ENCODE data around the gene NAV2. TPM values are rescaled to one million over a fixed set of nuclear protein-coding genes. Genes with fewer than 3 reads are reported as not detected.

The NAV2 gene
- total RNA-seq, 1 experiment from 2014 or later = 22.7 TPM

DNA sequence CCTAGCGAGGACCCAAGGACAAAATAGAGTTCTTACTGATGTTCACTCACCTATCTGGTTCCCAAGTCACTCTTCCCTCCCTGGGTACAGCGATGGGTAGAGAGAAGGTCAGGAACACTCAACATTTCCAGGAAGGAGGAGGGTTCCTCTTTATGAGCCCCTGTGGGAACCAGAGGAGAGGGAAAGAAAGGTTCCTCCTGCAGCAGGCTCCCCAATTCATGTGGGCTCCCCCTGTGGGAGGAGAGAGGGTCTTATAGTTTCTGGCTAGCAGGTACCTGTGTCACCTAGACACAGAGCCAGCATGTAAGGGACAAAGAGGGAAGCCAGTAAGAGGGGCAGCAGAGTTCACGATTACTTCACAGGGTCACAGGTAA, 354.1 kb downstream of the NAV2 start:
- H3K9me3 ChIP-seq (ENCODE audit: control insufficient read depth, insufficient read depth, low read depth, low read length) = no peaks in the 10 kb centered on the region
- H3K27ac ChIP-seq (ENCODE audit: low read length) = no peak overlapping the region
- no peak overlapping the region for H3K4me3 ChIP-seq (ENCODE audit: low read depth in 2 of 2, low read length in 2 of 2)
- no TSS peak for BruUV-seq (replicated peaks)
- ChIA-PET POLR2A (no interaction called here), CTCF (no interaction called here)
- DNase-seq (ENCODE audit: low read depth, low spot score) = no peak
- in situ Hi-C loops (cut with HindIII; ENCODE audit: low pct_unique_long_range_greater_than_20kb, low sequenced_read_pairs) = no loop called here
- intact Hi-C loops (cut with micrococcal nuclease; ENCODE audit: unreplicated experiment) = no loop called here
- ATAC-seq = no peak
- TF ChIP-seq POLR2AphosphoS5 (IDR thresholded peaks at IDR 0.05; ENCODE audit: low read depth, low read length) = no peak
- TF ChIP-seq, protein P1, sequence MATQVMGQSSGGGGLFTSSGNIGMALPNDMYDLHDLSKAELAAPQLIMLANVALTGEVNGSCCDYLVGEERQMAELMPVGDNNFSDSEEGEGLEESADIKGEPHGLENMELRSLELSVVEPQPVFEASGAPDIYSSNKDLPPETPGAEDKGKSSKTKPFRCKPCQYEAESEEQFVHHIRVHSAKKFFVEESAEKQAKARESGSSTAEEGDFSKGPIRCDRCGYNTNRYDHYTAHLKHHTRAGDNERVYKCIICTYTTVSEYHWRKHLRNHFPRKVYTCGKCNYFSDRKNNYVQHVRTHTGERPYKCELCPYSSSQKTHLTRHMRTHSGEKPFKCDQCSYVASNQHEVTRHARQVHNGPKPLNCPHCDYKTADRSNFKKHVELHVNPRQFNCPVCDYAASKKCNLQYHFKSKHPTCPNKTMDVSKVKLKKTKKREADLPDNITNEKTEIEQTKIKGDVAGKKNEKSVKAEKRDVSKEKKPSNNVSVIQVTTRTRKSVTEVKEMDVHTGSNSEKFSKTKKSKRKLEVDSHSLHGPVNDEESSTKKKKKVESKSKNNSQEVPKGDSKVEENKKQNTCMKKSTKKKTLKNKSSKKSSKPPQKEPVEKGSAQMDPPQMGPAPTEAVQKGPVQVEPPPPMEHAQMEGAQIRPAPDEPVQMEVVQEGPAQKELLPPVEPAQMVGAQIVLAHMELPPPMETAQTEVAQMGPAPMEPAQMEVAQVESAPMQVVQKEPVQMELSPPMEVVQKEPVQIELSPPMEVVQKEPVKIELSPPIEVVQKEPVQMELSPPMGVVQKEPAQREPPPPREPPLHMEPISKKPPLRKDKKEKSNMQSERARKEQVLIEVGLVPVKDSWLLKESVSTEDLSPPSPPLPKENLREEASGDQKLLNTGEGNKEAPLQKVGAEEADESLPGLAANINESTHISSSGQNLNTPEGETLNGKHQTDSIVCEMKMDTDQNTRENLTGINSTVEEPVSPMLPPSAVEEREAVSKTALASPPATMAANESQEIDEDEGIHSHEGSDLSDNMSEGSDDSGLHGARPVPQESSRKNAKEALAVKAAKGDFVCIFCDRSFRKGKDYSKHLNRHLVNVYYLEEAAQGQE (IDR thresholded peaks at IDR 0.05; ENCODE audit: insufficient read depth in 1 of 2, low read depth in 2 of 2, low read length in 1 of 2) = no peak
- TF ChIP-seq TCF7L2 (IDR thresholded peaks at IDR 0.05; ENCODE audit: low read depth, low read length) = no peak
- TF ChIP-seq SIN3A (IDR thresholded peaks at IDR 0.05; ENCODE audit: borderline replicate concordance, insufficient read depth, low read depth, low read length) = no peak
- TF ChIP-seq, protein P2, sequence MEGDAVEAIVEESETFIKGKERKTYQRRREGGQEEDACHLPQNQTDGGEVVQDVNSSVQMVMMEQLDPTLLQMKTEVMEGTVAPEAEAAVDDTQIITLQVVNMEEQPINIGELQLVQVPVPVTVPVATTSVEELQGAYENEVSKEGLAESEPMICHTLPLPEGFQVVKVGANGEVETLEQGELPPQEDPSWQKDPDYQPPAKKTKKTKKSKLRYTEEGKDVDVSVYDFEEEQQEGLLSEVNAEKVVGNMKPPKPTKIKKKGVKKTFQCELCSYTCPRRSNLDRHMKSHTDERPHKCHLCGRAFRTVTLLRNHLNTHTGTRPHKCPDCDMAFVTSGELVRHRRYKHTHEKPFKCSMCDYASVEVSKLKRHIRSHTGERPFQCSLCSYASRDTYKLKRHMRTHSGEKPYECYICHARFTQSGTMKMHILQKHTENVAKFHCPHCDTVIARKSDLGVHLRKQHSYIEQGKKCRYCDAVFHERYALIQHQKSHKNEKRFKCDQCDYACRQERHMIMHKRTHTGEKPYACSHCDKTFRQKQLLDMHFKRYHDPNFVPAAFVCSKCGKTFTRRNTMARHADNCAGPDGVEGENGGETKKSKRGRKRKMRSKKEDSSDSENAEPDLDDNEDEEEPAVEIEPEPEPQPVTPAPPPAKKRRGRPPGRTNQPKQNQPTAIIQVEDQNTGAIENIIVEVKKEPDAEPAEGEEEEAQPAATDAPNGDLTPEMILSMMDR (IDR thresholded peaks at IDR 0.05) = no peak
- no peaks in the 10 kb centered on the region for H3K27me3 ChIP-seq (ENCODE audit: control insufficient read depth, insufficient read depth, low read length)
- no peaks in the 10 kb centered on the region for H3K36me3 ChIP-seq (ENCODE audit: control insufficient read depth, insufficient read depth, low read length)
- peaks cover 10% of the 10 kb centered on the region; the same call in 1 of the 2 replicates for H3K4me1 ChIP-seq (ENCODE audit: control insufficient read depth, insufficient read depth, low read length)

DNA sequence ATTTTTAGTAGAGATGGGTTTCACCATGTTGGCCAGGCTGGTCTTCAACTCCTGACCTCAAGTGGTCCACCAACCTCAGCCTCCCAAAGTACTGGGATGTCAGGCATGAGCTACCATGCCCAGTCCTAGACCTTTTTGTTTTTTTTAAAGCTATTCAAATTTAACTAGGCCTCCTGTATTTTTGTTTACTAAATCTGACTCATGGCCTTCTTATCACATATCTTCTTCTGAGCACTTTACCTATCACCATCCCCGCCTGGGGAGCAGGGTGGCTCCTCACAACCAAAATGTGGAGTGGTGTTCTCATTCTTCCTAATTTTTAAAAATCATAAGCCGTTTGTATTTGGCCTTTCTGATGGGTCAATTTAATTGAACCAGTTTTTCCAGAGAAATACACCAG, 355.0 kb downstream of the NAV2 start:
- TF ChIP-seq SIN3A (IDR thresholded peaks at IDR 0.05; ENCODE audit: borderline replicate concordance, insufficient read depth, low read depth, low read length) (no peak), POLR2AphosphoS5 (IDR thresholded peaks at IDR 0.05; ENCODE audit: low read depth, low read length) (no peak), TCF7L2 (IDR thresholded peaks at IDR 0.05; ENCODE audit: low read depth, low read length) (no peak)
- TF ChIP-seq, protein P2 (IDR thresholded peaks at IDR 0.05) = no peak
- TF ChIP-seq, protein P1 (IDR thresholded peaks at IDR 0.05; ENCODE audit: insufficient read depth in 1 of 2, low read depth in 2 of 2, low read length in 1 of 2) = no peak
- ATAC-seq (no peak), DNase-seq (ENCODE audit: low read depth, low spot score) (no peak)
- Histone ChIP-seq H3K36me3 (ENCODE audit: control insufficient read depth, insufficient read depth, low read length) (no peaks in the 10 kb centered on the region), H3K27me3 (ENCODE audit: control insufficient read depth, insufficient read depth, low read length) (no peaks in the 10 kb centered on the region), H3K4me1 (ENCODE audit: control insufficient read depth, insufficient read depth, low read length) (peaks cover 10% of the 10 kb centered on the region; the same call in 1 of the 2 replicates), H3K4me3 (ENCODE audit: low read depth in 2 of 2, low read length in 2 of 2) (no peak overlapping the region), H3K27ac (ENCODE audit: low read length) (no peak overlapping the region), H3K9me3 (ENCODE audit: control insufficient read depth, insufficient read depth, low read depth, low read length) (no peaks in the 10 kb centered on the region)
- in situ Hi-C loops (cut with HindIII; ENCODE audit: low pct_unique_long_range_greater_than_20kb, low sequenced_read_pairs) (no loop called here), intact Hi-C loops (cut with micrococcal nuclease; ENCODE audit: unreplicated experiment) (no loop called here)
- ChIA-PET CTCF (no interaction called here), POLR2A (interaction anchor here (0.7 kb wide), 1 partner anchor 160 kb away, joined by 17 read pairs; no protein-coding TSS in a partner anchor)
- BruUV-seq (replicated peaks) = no TSS peak
